Cerebellar nuclear complex (tissue), 1 donor: ENCODE data around the gene IPP.
A peak's percentile ranks its signal among the peaks of the same experiment; 100 is the strongest.
"Not testable (repeated sequence)": the region's sequence is repeated elsewhere in the genome, so short reads cannot be mapped to it uniquely, and the experiment has no call there.

Source experiments
- DNase-seq, 2 experiments: peaks; one replicate each; lab custom pipeline; 2025; lab: John Stamatoyannopoulos, UW

IPP gene

DNA sequence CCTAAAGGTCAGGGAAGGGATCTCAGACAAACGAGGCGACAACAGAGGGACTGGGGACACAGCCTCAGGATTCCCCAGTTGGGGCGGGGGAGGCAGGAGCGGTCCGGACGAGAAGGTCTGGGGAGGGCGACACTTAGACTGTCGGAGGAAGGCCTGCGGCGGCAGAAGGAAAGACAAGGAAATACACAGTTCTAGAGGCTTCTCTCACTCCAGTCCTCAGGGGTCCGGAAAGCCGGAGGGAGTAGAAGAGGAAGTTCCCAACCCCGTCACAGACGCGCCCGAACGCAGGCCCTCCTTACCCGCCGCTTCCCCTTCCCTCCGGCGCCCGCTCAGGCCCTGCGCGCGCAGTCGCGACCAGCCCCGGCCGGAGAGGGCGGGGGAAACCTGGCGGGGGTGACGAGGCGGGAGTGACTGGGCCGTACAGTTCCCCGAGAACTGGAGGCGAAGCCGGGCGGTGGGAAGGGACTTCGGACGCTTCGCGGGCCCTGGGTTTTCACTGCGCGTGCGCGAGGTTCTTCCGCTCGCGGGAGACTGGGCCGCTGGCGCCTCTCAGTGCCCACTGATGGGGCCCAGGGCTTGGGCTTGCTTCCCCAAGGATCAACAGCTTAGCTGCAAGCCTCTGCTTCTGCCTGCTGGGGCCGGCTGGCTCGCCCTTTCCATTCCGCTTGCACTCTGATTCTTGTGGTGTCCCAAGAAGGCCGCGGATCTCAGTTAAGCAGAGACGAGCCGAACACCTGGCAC, at the start of gene IPP:
Gene IPP, minus strand, starts transcription at position 356 of the 741 bp plus-strand sequence. CDS start 4,242 bp downstream, outside the sequence.
- peak; percentile 60 to 81 for DNase-seq

DNA sequence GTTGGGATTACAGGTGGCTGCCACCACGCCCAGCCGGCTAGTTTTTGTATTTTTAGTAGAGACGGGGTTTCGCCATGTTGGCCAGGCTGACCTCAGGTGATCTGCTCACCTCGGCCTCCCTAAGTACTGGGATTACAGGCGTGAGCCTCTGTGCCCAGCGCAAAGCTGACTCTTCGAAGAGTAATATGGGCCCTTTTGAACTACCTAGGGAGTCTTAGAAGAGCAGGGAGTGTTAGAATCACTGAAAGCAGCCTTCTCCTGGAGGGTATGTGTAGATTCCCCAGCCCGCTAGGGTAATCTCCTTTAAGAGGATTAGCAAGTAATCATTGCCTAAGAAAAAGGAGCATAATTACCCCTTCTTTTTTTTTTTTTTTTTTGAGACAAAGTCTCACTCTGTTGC, 46.5 kb upstream of the IPP start:
- no peak for DNase-seq

GRCh38 chr1:45796381-45796780, 45.9 kb upstream of the IPP start:
- no peak for DNase-seq

DNA sequence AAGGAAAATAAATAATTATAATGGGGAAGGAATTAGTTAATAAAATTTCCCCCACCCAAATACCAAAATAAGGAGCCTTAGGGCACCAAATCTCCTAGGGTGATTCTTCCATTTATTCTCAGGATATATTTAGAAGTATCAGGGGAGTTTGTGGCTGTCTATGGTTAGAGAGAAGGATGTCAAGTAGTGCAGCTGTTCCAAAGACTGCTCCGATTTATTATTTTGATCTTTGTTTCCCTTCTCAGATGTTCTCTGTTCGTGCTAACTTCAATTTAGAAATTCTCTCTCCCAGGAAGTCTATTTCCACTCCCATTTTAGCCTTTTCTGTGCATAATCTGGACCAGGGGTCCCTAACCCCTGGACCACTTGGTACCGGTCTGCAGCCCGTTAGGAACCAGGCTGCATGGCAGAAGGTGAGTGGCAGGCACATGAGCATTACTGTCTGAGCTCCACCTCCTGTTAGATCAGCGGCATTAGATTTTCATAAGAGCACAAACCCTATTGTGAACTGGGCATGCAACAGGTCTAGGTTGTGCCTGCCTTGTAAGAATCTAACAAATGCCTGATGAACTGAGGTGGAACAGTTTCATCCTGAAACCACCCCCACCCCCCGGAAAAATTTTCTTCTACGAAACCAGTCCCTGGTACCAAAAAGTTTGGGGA, 43.6 kb upstream of the IPP start:
- DNase-seq, result no peak

DNA sequence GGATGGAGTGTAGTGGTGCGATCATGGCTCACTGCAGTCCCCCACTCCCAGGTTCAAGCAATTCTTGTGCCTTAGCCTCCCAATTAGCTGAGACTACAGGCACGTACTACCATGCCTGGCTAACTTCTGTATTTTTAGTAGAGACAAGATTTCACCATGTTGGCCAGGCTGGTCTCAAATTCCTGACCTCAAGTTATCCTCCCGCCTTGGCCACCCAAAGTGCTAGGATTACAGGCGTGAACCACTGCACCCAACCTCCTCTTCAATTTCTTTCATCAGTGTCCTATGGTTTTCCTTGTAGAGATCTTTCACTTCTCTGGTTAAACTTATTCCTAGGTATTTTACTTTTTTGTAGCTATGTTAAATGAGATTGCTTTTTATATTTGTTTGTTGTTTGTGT, 42.3 kb upstream of the IPP start:
- DNase-seq, result no peak

- no peak for DNase-seq
Measured at GRCh38 chr1:45789601-45790000, 39.1 kb upstream of the IPP start.

DNA sequence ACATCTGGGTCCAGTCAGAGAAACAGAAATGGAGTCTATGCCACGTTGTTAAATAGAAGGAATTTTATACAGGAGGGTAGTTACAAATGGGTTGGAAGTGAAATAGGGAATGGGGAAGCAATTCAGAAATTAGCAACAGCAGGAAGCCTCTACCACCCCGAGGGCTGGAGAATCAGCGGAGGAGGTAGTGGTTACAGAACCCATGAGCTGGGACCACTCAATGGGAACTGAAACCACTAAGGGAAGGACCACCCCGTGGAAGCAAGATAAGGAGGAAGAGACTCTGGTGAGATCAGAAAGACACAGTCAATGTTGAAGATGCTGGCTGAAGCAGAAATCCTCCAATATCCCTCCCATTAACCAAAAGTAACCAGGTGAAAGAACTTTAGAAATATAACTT, 37.5 kb upstream of the IPP start:
- no peak for DNase-seq

- no peak for DNase-seq
Measured at GRCh38 chr1:45785583-45785982, 35.1 kb upstream of the IPP start.

DNA sequence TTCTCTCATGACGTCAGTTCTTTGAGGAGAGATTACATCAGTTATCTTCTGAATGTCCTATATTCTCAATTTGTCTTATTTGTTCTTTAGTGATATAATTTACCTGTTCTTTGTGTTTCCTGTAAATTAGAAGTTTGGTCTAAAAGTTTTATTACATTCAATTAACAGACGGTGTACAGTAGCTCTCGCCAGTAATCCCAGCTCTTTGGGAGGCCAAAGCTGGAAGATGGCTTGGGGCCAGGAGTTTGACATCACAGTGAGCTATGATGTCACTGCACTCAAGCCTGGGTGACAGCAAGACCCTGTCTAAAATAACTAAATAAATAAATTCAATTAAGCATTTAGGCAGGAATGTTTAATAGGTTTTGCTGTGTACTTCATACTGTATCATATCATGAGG, 25.3 kb upstream of the IPP start:
- DNase-seq, result no peak

DNA sequence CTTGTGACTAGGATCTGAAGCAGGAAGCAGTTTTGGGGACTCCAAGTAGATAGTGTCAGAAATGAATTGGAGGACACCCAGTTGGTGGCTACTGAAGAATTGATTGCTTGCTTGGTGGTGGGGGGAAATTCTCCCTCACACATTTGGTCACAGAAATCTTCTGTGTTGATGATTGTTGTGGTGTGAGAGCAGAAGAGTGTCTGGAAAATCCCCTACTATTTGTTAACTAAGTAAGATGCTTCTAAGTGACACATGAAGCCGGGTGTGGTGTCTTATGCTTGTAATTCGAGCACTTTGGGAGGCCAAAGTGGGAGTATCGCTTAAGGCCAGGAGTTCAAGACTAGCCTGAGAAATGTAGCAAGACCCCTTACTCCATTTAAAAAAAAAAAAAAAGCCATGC, 22.5 kb upstream of the IPP start:
- DNase-seq, result no peak

GRCh38 chr1:45769261-45769932, 18.9 kb upstream of the IPP start:
- DNase-seq, result no peak

GRCh38 chr1:45767035-45767434, 16.6 kb upstream of the IPP start:
- DNase-seq, result no peak

GRCh38 chr1:45765999-45766792, 15.7 kb upstream of the IPP start:
- no peak for DNase-seq

- no peak for DNase-seq
Measured at GRCh38 chr1:45762291-45762690, 11.8 kb upstream of the IPP start.

GRCh38 chr1:45755697-45756096, 5.2 kb upstream of the IPP start:
- no peak for DNase-seq

DNA sequence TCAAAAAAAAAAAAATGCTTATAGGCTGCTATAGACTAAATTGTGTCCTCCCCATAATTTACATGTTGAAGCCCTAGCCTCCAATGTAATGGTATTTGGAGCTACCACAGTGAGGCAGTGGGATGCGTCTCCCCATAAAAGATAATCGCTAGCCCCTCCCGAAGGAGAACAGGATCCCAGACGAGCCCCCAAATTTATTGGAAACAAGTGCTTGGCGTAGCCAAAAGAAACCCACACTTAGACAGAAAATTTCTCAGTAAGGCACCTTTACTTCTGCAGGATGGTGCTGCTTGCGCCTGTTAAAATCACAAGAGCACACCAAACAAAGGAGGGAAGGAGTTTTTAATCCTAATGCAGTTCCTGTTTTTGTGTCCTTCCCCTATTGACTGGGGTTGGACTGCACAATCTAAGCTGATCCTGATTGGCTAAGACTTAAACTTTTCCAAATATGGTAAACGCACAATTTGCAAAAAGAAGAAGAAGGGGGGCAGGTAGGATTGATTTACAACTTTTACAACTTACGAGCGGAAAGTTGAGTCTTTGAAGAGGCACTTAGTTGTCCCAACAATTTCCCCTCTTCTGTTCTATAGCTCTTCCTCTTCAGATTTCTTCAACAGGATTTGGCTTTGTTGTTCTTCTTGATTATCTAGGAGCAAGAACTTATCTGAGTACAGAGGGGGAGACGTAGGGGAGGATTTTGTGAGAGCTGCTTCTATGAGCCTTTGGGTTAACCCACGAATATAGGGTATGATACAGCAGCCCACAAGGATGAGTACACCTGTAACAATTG, 3.0 kb upstream of the IPP start:
- DNase-seq, result no peak

DNA sequence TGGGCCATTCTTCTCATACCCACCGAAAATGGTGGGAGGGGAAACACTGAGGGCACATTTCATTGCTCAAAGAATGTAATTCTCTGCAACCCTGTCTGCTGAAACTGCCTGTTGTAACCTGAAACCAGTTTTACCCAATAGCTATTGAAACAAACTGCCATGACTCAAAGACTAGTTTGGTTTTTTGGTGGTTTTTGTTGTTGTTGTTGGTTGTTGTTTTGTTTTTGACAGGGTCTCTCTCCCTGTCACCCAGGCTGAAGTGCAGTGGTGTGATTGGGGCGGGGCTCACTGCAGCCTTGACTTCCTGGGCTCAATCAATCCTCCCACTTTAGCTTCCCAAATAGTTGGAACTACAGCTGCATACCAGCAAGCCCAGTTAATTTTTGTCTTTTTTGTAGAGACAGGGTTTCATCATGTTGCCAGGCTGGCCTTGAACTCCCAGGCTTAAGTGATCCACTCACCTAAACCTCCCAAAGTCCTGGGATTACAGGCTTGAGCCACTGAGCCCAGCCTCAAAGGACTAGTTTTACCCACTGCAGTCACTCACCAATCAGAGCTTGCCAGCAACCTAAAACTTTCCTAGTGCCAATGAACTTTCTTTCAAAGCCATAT, 2.1 kb upstream of the IPP start:
- DNase-seq, result no peak

DNA sequence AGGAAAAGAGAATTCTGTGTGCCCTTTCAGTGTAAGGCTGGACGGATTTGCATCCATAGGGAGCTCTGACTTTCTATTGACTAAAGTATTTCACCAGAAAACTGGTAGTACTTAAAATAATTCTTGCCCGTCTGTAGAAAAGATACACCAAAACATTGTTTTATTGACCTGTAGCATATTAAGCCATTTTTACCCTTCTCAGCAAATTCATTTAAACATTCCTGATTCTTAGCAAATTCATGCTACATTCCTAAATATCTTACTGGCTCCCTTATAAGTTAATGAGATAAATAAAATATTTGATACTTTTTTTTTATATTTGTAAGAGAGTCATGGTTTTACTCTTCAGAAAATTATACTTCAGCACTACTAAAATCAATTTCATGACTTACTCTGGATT, 1.6 kb upstream of the IPP start:
- DNase-seq, result no peak

- DNase-seq, result not testable (repeated sequence)
Measured at GRCh38 chr1:45751039-45751838, 786 bp upstream of the IPP start.

GRCh38 chr1:45746922-45747321, 3.5 kb downstream of the IPP start:
- DNase-seq, result no peak
